Effector memory CD4-positive, alpha-beta T cell (primary cell): ENCODE data around the gene ETAA1.

Experiments
- DNase-seq, 3 donors: peaks; one replicate each; pipeline ENCODE4 v3.0.0-alpha.2; 2020
- H3K27ac ChIP-seq: 2 replicates; pipeline ENCODE4 v1.7.0; 2013; ENCODE audit warnings: mild to moderate bottlenecking, low read length, moderate library complexity; ENCODE audit not compliant: insufficient read depth, poor library complexity, severe bottlenecking
- H3K27me3 ChIP-seq: replicated peaks from 2 replicates; pipeline ENCODE4 v1.7.0; 2013; ENCODE audit warnings: mild to moderate bottlenecking, low read length; ENCODE audit not compliant: insufficient read depth, control insufficient read depth, poor library complexity, severe bottlenecking
- H3K36me3 ChIP-seq: 2 replicates; pipeline ENCODE4 v1.7.0; 2013; ENCODE audit warnings: mild to moderate bottlenecking, low read length, moderate library complexity; ENCODE audit not compliant: control insufficient read depth, insufficient read depth
- H3K4me1 ChIP-seq: 2 replicates; pipeline ENCODE4 v1.7.0; 2013; ENCODE audit warnings: low read length, mild to moderate bottlenecking; ENCODE audit not compliant: control insufficient read depth, insufficient read depth, poor library complexity, severe bottlenecking
- H3K4me3 ChIP-seq: 2 replicates; pipeline ENCODE4 v1.7.0; 2013; ENCODE audit warnings: low read length, low read depth, mild to moderate bottlenecking; ENCODE audit not compliant: insufficient read depth, poor library complexity, severe bottlenecking
- H3K9me3 ChIP-seq: 2 replicates; pipeline ENCODE4 v1.7.0; 2013; ENCODE audit warnings: mild to moderate bottlenecking, low read length, moderate library complexity; ENCODE audit not compliant: control insufficient read depth
- total RNA-seq, 3 donors: gene quantifications; one replicate each; lab custom pipeline; 2026; lab: John Stamatoyannopoulos, UW

ETAA1 gene
- total RNA-seq: 13.7 to 23.0 (median 21.7) reads per million in 3 donors

- Histone ChIP-seq H3K4me1 (peaks cover 4% of the 10 kb centered on the region), H3K27ac (peak within 1 kb of the TSS; percentile 83), H3K9me3 (no peaks in the 10 kb centered on the region), H3K4me3 (peak within 1 kb of the TSS; percentile 89), H3K36me3 (no peaks in the 10 kb centered on the region), H3K27me3 (no peaks in the 10 kb centered on the region)
- DNase-seq: peak; percentile 84 to 87 (median 87)
These were observed at the start of gene ETAA1 for GRCh38 chr2:67397143-67397986. TSS of gene ETAA1 (plus strand) at chr2:67397333. CDS start at chr2:67397449, 116 bp downstream.

DNA sequence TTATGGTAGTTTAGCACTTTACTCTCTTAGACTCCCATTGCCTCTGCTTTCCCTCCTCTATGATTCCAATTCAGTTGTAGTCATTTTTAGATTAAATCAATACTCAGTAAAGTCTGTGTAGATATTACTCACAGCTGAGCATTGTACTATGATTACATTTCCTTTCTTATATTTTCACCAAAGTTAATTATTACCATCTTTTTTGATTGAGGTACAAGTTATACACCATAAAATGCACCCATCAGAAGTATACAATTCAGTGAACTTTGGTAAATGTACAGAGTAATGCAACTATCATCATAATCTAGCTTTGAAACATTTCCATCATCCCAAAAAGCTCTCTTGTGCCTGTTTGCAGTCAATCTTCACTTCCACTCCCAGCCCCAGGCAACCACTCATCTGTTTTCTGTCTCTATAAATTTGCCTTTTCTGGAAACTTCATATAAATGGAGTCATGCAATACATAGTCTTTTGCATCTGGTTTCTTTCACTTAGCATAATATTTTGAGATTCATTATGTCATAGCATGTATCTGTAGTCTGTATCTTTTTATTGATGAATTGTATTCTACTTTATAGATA, 30.2 kb upstream of the ETAA1 start:
- H3K9me3 ChIP-seq: no peaks in the 10 kb centered on the region
- H3K27ac ChIP-seq: no peak overlapping the region
- no peak overlapping the region for H3K4me3 ChIP-seq
- no peak for DNase-seq
- H3K36me3 ChIP-seq: no peaks in the 10 kb centered on the region
- H3K27me3 ChIP-seq: no peaks in the 10 kb centered on the region
- no peaks in the 10 kb centered on the region for H3K4me1 ChIP-seq

DNA sequence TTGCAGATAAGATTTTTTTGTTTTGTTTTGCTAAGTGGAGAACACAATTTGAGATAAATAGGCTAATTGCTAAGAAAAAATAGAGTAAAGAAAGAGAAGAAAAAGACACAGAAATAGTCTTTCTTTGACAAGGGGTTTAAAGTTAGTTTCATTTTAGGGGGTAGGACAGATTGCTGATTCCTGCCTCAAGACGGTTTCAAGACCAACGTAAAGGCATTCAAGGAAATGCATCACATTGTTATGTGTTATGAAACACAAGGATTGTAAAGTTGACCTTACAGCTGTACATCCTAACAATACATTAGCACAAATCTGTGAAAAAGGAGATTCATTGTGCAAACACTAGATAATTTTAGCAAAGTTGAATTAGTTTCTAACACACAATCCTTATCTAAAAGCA, 22.7 kb upstream of the ETAA1 start:
- H3K4me1 ChIP-seq: no peaks in the 10 kb centered on the region
- H3K27me3 ChIP-seq: no peaks in the 10 kb centered on the region
- no peak overlapping the region for H3K4me3 ChIP-seq
- no peaks in the 10 kb centered on the region for H3K9me3 ChIP-seq
- H3K27ac ChIP-seq: no peak overlapping the region
- H3K36me3 ChIP-seq: no peaks in the 10 kb centered on the region
- DNase-seq: no peak

- H3K4me3 ChIP-seq: no peak overlapping the region
- no peak overlapping the region for H3K27ac ChIP-seq
- H3K9me3 ChIP-seq: no peaks in the 10 kb centered on the region
- H3K4me1 ChIP-seq: no peaks in the 10 kb centered on the region
- no peaks in the 10 kb centered on the region for H3K36me3 ChIP-seq
- no peaks in the 10 kb centered on the region for H3K27me3 ChIP-seq
- DNase-seq: no peak
These were observed 22.2 kb upstream of the ETAA1 start for GRCh38 chr2:67374949-67375348.

DNA sequence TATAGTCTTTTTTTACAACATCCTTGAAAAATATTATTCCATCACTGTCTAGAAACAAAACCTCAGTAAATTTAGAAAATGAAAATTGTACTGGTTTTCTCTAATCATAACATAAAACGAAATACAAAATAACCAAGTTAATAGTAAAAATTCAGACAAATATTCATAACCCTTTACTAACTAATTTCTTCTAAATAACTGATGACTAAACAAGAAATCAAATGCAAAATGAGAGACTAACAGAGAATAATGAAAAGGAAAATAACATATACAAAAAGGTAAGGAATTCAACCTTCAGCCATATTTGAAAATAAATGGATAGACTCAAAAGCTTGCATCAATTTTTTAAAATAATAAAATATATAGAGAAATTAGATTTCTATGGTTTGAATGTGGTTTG, 18.6 kb upstream of the ETAA1 start:
- H3K4me3 ChIP-seq: no peak overlapping the region
- DNase-seq: no peak
- no peaks in the 10 kb centered on the region for H3K27me3 ChIP-seq
- H3K4me1 ChIP-seq: no peaks in the 10 kb centered on the region
- no peak overlapping the region for H3K27ac ChIP-seq
- H3K9me3 ChIP-seq: no peaks in the 10 kb centered on the region
- no peaks in the 10 kb centered on the region for H3K36me3 ChIP-seq

DNA sequence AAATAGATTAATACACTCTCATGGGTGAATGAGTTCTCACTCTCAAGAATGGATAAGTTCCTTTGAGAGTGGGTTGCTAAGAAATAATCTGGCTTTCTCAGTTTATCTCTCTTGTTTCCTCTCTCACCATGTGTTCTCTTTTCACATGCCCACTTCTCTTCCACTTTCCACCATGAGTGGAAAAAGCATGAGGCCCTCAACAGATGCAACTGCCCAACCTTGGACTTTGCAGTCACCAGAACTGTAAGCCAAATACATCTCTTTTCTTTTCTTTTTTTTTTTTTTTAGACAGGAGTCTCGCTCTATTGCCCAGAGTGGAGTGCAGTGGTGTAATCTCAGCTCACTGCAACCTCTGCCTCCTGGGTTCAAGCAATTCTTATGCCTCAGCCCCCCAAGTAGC, 18.1 kb upstream of the ETAA1 start:
- Histone ChIP-seq H3K27me3 (no peaks in the 10 kb centered on the region), H3K36me3 (no peaks in the 10 kb centered on the region), H3K9me3 (no peaks in the 10 kb centered on the region), H3K27ac (no peak overlapping the region), H3K4me1 (no peaks in the 10 kb centered on the region), H3K4me3 (no peak overlapping the region)
- DNase-seq: no peak

DNA sequence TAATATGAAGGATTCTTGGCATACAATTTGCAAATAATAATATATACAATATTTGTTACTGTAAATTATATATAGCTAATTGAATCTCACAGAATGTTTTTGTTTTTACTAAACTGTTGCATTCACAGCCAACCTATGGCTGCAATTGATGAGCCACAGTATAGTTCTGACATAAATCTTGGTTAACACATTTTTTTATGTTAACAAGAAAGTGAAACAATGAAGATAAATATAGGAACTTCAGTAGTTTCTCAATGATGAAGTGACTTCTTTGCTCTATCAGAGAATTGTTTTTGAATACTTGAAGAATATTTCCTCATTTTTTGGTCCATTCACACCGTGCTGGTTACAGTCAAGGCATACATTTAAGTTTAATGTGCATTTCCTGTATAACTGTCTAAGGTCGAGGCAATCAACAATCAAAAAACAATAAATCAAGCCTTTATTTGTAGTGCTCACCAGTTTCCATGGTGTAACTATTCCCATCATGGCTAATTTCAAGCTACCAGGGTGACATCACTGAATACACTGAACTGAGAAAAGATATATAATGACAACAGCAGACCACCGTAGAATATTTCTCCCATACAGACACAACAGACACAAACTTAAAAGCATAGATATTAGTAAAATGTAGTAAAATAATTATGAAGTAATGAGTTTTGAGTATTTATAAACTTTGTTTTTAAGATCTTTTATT, 12.9 kb upstream of the ETAA1 start:
- Histone ChIP-seq H3K36me3 (no peaks in the 10 kb centered on the region), H3K4me1 (no peaks in the 10 kb centered on the region), H3K27ac (no peak overlapping the region), H3K4me3 (no peak overlapping the region), H3K9me3 (no peaks in the 10 kb centered on the region), H3K27me3 (no peaks in the 10 kb centered on the region)
- no peak for DNase-seq

DNA sequence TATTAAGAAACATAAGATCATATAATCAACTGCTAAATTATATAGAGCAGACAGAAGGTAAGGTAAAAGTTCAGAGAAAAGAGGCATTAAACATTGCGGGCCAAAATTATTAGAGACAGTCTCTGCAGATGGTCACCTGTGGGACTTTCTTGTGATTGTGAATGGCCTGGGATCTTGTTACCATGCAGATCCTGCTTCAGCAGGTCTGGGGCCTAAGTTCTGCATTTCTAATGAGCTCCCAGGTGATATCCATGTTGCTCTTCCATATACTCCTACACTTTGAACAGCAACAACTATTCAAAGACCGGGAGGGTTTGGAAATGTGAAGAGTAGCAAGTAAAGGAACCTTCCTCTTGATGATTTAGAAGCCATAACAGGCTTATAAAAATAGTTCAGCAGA, 8.5 kb upstream of the ETAA1 start:
- Histone ChIP-seq H3K9me3 (no peaks in the 10 kb centered on the region), H3K27ac (no peak overlapping the region), H3K4me3 (no peak overlapping the region), H3K4me1 (no peaks in the 10 kb centered on the region), H3K27me3 (no peaks in the 10 kb centered on the region), H3K36me3 (no peaks in the 10 kb centered on the region)
- no peak for DNase-seq

GRCh38 chr2:67389286-67389685, 7.8 kb upstream of the ETAA1 start:
- Histone ChIP-seq H3K9me3 (no peaks in the 10 kb centered on the region), H3K27me3 (no peaks in the 10 kb centered on the region), H3K27ac (no peak overlapping the region), H3K36me3 (no peaks in the 10 kb centered on the region), H3K4me3 (no peak overlapping the region), H3K4me1 (no peaks in the 10 kb centered on the region)
- no peak for DNase-seq

GRCh38 chr2:67389788-67390187, 7.3 kb upstream of the ETAA1 start:
- H3K36me3 ChIP-seq: no peaks in the 10 kb centered on the region
- H3K9me3 ChIP-seq: no peaks in the 10 kb centered on the region
- H3K4me3 ChIP-seq: no peak overlapping the region
- no peaks in the 10 kb centered on the region for H3K4me1 ChIP-seq
- H3K27ac ChIP-seq: no peak overlapping the region
- no peak for DNase-seq
- no peaks in the 10 kb centered on the region for H3K27me3 ChIP-seq
